ENCODE data around the gene NPAT. TPM values are rescaled to one million over a fixed set of nuclear protein-coding genes. Genes with fewer than 3 reads are reported as not detected.

Gene NPAT
- total and polyA plus RNA-seq, 2 of the 13 experiments (the other 11 are each of a cell fraction or from before 2014, with no cell fraction given): 4.4 to 11.2 TPM

DNA sequence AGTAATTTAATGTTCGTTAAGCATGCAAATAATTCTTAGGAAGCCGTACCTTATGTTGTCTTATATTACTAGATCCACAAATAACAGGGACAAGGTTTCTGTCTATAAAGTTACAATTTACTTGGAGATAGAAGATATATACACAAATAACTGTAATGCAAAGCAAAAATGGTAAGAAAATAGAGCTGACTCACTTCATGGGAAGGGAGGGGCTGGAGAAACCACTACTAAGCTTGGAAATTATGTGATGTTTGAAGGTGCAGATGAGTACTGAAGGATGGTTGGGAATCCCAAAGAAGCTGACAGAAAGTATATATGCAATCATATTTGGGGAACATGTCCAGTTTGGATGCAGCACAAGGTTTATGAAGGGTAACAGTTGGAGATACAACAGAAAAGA is 4.0 kb downstream of the NPAT start:
- Histone ChIP-seq H3K79me2 (ENCODE audit: insufficient read depth, low read length) (peaks cover 76% of the 10 kb centered on the region), H2AFZ (ENCODE audit: low read length) (no peak overlapping the region), H3K9ac (ENCODE audit: insufficient read depth, low read depth, low read length) (no peak overlapping the region), H3K4me2 (ENCODE audit: low read depth, low read length) (no peak overlapping the region), H3K27me3 (ENCODE audit: control insufficient read depth in 1 of 2, insufficient read depth in 2 of 2, low read length in 2 of 2) (peaks cover 0 to 2% of the 10 kb centered on the region in 2 experiments; a peak in 1 of 5 replicates), H3K9me3 (ENCODE audit: low read length) (no peaks in the 10 kb centered on the region), H3K36me3 (replicated peaks in 1 of 2; ENCODE audit: control insufficient read depth in 1 of 2, insufficient read depth in 2 of 2, low read length in 2 of 2) (no peaks in the 10 kb centered on the region; a peak in 2 of 5 replicates), H3K27ac (ENCODE audit: extremely low read length, insufficient read depth, low read length) (no peak overlapping the region), H4K20me1 (ENCODE audit: insufficient read depth, low read length) (no peaks in the 10 kb centered on the region; the same call in 1 of the 2 replicates), H3K4me1 (ENCODE audit: insufficient read depth, low read length) (peaks cover 34% of the 10 kb centered on the region), H3K4me3 (replicated peaks in 1 of 3; ENCODE audit: insufficient read depth in 1 of 3, low read depth in 2 of 3, low read length in 3 of 3) (no peak overlapping the region)
- intact Hi-C loops (cut with micrococcal nuclease; ENCODE audit: unreplicated experiment) (no loop called here), in situ Hi-C loops (cut with HindIII; ENCODE audit: extremely low pct_ligation_motif_present, low pct_unique_long_range_greater_than_20kb) (no loop called here)
- ChIA-PET POLR2A (no interaction called here), CTCF (ENCODE audit: low intra/inter-chr PET ratio, low total read pairs) (no interaction called here)
- ATAC-seq (no peak), FAIRE-seq (no peak), DNase-seq (ENCODE audit: low spot score) (no peak)
- no TSS peak for BruUV-seq (replicated peaks)
- WGBS (ENCODE audit: low lambda C conversion rate): 72% methylated on average over 2 of the region's 2 CpGs
- TF ChIP-seq, protein P1, sequence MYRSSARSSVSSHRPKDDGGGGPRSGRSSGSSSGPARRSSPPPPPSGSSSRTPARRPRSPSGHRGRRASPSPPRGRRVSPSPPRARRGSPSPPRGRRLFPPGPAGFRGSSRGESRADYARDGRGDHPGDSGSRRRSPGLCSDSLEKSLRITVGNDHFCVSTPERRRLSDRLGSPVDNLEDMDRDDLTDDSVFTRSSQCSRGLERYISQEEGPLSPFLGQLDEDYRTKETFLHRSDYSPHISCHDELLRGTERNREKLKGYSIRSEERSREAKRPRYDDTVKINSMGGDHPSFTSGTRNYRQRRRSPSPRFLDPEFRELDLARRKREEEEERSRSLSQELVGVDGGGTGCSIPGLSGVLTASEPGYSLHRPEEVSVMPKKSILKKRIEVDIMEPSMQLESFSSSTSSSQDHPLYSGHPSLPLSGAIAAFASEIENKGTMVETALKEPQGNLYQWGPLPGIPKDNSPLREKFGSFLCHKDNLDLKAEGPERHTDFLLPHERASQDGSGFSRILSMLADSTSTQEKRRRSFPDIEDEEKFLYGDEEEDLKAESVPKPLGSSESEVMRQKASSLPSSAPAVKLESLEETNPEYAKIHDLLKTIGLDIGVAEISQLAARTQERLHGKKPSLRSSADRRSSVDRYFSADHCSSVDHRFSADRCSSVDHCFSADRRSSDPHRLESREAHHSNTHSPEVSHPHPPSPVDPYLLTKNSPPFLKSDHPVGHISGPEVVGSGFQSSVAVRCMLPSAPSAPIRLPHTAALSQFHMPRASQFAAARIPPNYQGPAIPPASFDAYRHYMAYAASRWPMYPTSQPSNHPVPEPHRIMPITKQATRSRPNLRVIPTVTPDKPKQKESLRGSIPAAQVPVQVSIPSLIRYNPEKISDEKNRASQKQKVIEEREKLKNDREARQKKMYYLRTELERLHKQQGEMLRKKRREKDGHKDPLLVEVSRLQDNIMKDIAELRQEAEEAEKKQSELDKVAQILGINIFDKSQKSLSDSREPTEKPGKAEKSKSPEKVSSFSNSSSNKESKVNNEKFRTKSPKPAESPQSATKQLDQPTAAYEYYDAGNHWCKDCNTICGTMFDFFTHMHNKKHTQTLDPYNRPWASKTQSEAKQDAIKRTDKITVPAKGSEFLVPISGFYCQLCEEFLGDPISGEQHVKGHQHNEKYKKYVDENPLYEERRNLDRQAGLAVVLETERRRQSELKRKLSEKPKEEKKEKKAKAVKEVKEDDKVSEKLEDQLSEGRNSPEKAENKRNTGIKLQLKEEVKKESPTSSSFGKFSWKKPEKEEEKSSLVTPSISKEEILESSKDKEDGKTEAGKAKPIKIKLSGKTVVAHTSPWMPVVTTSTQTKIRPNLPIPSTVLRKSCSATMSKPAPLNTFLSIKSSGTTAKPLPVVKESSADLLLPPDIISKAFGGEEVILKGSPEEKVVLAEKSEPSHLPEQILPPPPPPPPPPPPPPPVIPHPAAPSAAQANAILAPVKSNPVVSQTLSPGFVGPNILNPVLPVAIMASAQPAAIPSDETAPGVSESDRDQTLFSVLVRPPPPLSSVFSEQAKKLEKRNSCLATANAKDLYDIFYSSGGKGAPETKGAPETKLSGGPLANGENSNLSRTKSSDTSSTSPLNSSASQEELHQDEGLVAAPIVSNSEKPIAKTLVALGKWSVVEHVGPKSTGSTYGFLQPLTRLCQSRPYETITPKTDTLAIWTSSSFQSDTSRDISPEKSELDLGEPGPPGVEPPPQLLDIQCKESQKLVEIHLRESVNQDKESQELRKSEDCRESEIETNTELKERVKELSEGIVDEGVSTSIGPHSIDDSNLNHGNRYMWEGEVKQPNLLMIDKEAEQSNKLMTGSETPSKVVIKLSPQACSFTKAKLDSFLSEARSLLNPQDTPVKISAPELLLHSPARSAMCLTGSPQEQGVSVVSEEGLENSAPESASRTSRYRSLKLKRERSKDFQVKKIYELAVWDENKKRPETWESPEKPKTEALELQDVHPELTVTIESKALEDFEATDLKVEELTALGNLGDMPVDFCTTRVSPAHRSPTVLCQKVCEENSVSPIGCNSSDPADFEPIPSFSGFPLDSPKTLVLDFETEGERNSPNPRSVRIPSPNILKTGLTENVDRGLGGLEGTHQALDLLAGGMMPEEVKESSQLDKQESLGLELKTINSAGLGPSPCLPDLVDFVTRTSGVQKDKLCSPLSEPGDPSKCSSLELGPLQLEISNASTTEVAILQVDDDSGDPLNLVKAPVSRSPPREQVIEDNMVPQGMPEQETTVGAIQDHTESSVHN (CRISPR knock-in tag; IDR thresholded peaks at IDR 0.05): no peak
- TF ChIP-seq ZFP36 (IDR thresholded peaks at IDR 0.05; ENCODE audit: borderline replicate concordance, low read depth, low read length, partially characterized antibody) (no peak), ZNF317 (CRISPR knock-in tag; IDR thresholded peaks at IDR 0.05) (no peak), ZNF570 (CRISPR knock-in tag; IDR thresholded peaks at IDR 0.05; ENCODE audit: borderline replicate concordance) (no peak), ZNF430 (CRISPR knock-in tag; IDR thresholded peaks at IDR 0.05) (no peak), ZNF672 (CRISPR knock-in tag; IDR thresholded peaks at IDR 0.05) (no peak)
- TF ChIP-seq, protein P2, sequence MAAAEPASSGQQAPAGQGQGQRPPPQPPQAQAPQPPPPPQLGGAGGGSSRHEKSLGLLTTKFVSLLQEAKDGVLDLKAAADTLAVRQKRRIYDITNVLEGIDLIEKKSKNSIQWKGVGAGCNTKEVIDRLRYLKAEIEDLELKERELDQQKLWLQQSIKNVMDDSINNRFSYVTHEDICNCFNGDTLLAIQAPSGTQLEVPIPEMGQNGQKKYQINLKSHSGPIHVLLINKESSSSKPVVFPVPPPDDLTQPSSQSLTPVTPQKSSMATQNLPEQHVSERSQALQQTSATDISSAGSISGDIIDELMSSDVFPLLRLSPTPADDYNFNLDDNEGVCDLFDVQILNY (CRISPR knock-in tag; conservative IDR thresholded peaks at IDR 0.05): no peak
- TF ChIP-seq, protein P3, sequence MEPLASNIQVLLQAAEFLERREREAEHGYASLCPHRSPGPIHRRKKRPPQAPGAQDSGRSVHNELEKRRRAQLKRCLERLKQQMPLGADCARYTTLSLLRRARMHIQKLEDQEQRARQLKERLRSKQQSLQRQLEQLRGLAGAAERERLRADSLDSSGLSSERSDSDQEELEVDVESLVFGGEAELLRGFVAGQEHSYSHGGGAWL (CRISPR knock-in tag; IDR thresholded peaks at IDR 0.05): no peak
- TF ChIP-seq, protein P4, sequence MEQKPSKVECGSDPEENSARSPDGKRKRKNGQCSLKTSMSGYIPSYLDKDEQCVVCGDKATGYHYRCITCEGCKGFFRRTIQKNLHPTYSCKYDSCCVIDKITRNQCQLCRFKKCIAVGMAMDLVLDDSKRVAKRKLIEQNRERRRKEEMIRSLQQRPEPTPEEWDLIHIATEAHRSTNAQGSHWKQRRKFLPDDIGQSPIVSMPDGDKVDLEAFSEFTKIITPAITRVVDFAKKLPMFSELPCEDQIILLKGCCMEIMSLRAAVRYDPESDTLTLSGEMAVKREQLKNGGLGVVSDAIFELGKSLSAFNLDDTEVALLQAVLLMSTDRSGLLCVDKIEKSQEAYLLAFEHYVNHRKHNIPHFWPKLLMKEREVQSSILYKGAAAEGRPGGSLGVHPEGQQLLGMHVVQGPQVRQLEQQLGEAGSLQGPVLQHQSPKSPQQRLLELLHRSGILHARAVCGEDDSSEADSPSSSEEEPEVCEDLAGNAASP (CRISPR knock-in tag; IDR thresholded peaks at IDR 0.05; ENCODE audit: borderline replicate concordance): no peak
- TF ChIP-seq, protein P5, sequence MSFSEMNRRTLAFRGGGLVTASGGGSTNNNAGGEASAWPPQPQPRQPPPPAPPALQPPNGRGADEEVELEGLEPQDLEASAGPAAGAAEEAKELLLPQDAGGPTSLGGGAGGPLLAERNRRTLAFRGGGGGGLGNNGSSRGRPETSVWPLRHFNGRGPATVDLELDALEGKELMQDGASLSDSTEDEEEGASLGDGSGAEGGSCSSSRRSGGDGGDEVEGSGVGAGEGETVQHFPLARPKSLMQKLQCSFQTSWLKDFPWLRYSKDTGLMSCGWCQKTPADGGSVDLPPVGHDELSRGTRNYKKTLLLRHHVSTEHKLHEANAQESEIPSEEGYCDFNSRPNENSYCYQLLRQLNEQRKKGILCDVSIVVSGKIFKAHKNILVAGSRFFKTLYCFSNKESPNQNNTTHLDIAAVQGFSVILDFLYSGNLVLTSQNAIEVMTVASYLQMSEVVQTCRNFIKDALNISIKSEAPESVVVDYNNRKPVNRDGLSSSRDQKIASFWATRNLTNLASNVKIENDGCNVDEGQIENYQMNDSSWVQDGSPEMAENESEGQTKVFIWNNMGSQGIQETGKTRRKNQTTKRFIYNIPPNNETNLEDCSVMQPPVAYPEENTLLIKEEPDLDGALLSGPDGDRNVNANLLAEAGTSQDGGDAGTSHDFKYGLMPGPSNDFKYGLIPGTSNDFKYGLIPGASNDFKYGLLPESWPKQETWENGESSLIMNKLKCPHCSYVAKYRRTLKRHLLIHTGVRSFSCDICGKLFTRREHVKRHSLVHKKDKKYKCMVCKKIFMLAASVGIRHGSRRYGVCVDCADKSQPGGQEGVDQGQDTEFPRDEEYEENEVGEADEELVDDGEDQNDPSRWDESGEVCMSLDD (CRISPR knock-in tag; IDR thresholded peaks at IDR 0.05; ENCODE audit: borderline replicate concordance): no peak

Data from HepG2 (cell line).